H1 (cell line): Measurements from ENCODE around the gene CAMK2A.

ENCODE experiments used
- CTCF ChIP-seq, 3 experiments: IDR thresholded peaks; 1 replicate in 2 of 3; 2 replicates in 1 of 3; pipeline versions ENCODE4 v1.5.1 to v1.6.1; 2011; ENCODE audit warnings: low read length in 3 of 3, mild to moderate bottlenecking in 3 of 3, inconsistent platforms in 2 of 3, low read depth in 1 of 3, moderate library complexity in 1 of 3; ENCODE audit not compliant: insufficient read depth in 1 of 3; ENCODE audit errors: control extremely low read depth in 1 of 3
- ZNF274 ChIP-seq: IDR thresholded peaks from 2 replicates; pipeline ENCODE4 v1.7.0; 2012; ENCODE audit warnings: low read length, borderline replicate concordance; ENCODE audit errors: extremely low read depth

- no peak for TF ChIP-seq CTCF (IDR thresholded peaks at IDR 0.05; ENCODE audit: control extremely low read depth in 1 of 3, insufficient read depth in 1 of 3, low read depth in 1 of 3, low read length in 3 of 3)
- TF ChIP-seq ZNF274: no peak
These were observed 107.6 kb downstream of the CAMK2A start for GRCh38 chr5:150181766-150182545.
